HCT116 (cell line): ENCODE measurements around the gene R3HCC1L.

Experiments used
- CBX3 ChIP-seq: IDR thresholded peaks from 2 replicates; pipeline ENCODE4 v1.6.1; 2012; ENCODE audit warnings: low read depth
- CTCF ChIP-seq, 3 experiments: fragments of 200-600 bp in 1 of 3; sonication (generic) in 1 of 3; IDR thresholded peaks in 2 of 3; conservative IDR thresholded peaks in 1 of 3; 2 replicates each; pipeline ENCODE4 v1.5.1; 2012 to 2017; ENCODE audit warnings: low read depth in 2 of 3, low read length in 2 of 3, antibody characterized with exemption in 1 of 3, borderline replicate concordance in 1 of 3, control low read depth in 1 of 3, mild to moderate bottlenecking in 1 of 3, mixed read lengths in 1 of 3, mixed run types in 1 of 3, moderate library complexity in 1 of 3; ENCODE audit not compliant: insufficient read depth in 1 of 3
- EGR1 ChIP-seq: IDR thresholded peaks from 2 replicates; pipeline ENCODE4 v1.6.1; 2012; ENCODE audit warnings: low read depth
- EZH2 ChIP-seq: fragments of 200-600 bp; sonication (generic); IDR thresholded peaks from 2 replicates; pipeline ENCODE4 v1.6.1; 2017; ENCODE audit warnings: antibody characterized with exemption, mixed run types
- FOSL1 ChIP-seq: IDR thresholded peaks from 2 replicates; pipeline ENCODE4 v1.6.1; 2012; ENCODE audit warnings: low read depth
- POLR2A ChIP-seq: IDR thresholded peaks from 2 replicates; pipeline ENCODE4 v1.7.0; 2011; ENCODE audit warnings: borderline replicate concordance; ENCODE audit not compliant: insufficient read depth, insufficient read length; ENCODE audit errors: extremely low read depth
- POLR2AphosphoS5 ChIP-seq: IDR thresholded peaks from 2 replicates; pipeline ENCODE4 v1.6.1; 2011; ENCODE audit warnings: mild to moderate bottlenecking, low read depth, low read length, moderate library complexity
- REST ChIP-seq: IDR thresholded peaks from 2 replicates; pipeline ENCODE4 v1.6.1; 2012; ENCODE audit warnings: low read depth
- TCF7L2 ChIP-seq: IDR thresholded peaks from 2 replicates; pipeline ENCODE4 v1.7.0; 2011; ENCODE audit warnings: borderline replicate concordance, inconsistent platforms; ENCODE audit not compliant: insufficient read depth, insufficient read length; ENCODE audit errors: extremely low read depth
- ZBTB33 ChIP-seq: IDR thresholded peaks from 2 replicates; pipeline ENCODE4 v1.6.1; 2011; ENCODE audit warnings: mild to moderate bottlenecking, low read length, moderate library complexity; ENCODE audit not compliant: insufficient replicate concordance; ENCODE audit errors: extremely low read depth
- ZFX ChIP-seq: fragments of 450-650 bp; IDR thresholded peaks from 2 replicates; pipeline ENCODE4 v1.6.1; 2017
- ZNF274 ChIP-seq: fragments of 200-500 bp; sonication (Bioruptor generic); IDR thresholded peaks from 2 replicates; pipeline ENCODE4 v1.6.1; 2014; ENCODE audit warnings: mild to moderate bottlenecking, low read depth, low read length, inconsistent platforms

- TF ChIP-seq CTCF (IDR thresholded peaks at IDR 0.05 in 2 of 3, conservative IDR thresholded peaks at IDR 0.05 in 1 of 3; ENCODE audit: borderline replicate concordance in 1 of 3, insufficient read depth in 1 of 3, low read depth in 2 of 3, low read length in 2 of 3) (no peak), POLR2A (no peak), TCF7L2 (no peak), REST (no peak), ZFX (no peak), CBX3 (no peak), POLR2AphosphoS5 (no peak), FOSL1 (no peak), ZBTB33 (no peak), EGR1 (no peak), ZNF274 (no peak), EZH2 (no peak)
Measured at GRCh38 chr10:98260350-98260749, 125.9 kb downstream of the R3HCC1L start.
